ENCODE results near the gene PTGDR2.

DNA sequence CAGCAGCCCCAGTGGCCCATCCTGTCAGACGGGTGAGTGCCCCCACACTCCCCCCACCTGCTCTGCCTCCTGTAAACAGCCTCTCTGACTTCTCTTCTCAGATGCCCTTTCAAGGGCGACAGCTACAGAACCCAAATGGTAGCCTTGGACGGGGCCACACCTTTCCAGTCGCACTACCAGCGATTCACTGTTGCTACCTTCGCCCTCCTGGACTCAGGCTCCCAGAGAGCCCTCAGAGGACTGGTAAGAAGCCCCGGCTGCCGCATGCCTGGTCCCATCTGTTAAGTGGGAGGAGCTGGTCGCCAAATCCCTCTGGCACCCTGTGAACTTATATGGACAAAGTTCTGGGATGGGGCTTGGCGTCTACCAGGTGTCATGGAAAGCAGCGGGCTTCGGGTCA lies 17.8 kb upstream of the PTGDR2 start:
- no peak for TF ChIP-seq POLR2A (IDR thresholded peaks at IDR 0.05; ENCODE audit: low read length)
- no peak for TF ChIP-seq GATA1 (IDR thresholded peaks at IDR 0.05; ENCODE audit: low read depth, low read length)
